GM12874 (cell line): Measurements from ENCODE around the gene OR5L1.

Experiments used
- CTCF ChIP-seq: IDR thresholded peaks from 2 replicates; pipeline ENCODE4 v1.5.1; 2011; ENCODE audit warnings: low read depth, mild to moderate bottlenecking, control low read depth, low read length, moderate library complexity; ENCODE audit not compliant: insufficient read depth

OR5L1 gene

DNA sequence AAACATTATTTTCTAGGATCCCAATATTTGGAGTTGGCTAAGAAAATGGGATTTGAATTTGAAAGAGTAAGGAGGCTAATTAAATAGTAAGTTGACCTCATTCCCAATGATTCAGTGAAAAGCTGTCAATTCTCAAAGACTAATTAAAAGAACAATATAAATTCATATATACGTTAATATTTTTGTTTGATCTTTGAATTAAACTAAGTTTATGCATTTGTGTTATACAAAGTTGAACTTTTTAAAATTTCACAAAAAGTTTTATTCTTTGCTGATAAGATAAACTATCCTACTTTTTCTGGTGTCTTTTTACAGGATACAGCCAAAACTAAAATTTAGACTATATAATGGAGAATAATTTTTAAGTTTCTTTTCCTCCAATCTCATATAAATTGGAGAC, at the start of gene OR5L1:
Gene OR5L1, plus strand, starts transcription at position 301 of the 400 bp plus-strand sequence. CDS start 100 bp downstream, outside the sequence.
- TF ChIP-seq CTCF: no peak

GRCh38 chr11:55773138-55773537, 38.0 kb upstream of the OR5L1 start, which contains the start of gene OR5D13:
Gene OR5D13 (plus strand): TSS chr11:55773438. CDS start chr11:55773438, 0 bp downstream.
- TF ChIP-seq CTCF: no peak

DNA sequence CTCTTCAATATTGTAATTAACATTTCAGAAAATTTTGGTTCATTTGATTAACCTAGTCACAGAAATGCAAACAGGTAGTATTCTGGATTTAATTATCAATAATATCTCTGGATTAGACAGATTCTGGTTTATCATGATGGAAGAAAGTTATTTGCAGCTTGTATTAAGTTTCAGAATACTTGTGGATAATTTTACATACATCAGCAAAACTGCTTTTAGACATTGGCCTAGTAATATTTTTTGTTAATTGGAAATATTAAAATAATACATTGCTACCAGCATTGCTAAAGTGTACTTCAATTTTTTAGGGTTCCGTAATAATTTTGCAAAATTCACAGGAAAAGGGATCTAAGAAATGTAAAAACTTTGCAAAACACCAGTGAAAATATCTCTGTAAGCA, 19.6 kb upstream of the OR5L1 start:
- no peak for TF ChIP-seq CTCF

DNA sequence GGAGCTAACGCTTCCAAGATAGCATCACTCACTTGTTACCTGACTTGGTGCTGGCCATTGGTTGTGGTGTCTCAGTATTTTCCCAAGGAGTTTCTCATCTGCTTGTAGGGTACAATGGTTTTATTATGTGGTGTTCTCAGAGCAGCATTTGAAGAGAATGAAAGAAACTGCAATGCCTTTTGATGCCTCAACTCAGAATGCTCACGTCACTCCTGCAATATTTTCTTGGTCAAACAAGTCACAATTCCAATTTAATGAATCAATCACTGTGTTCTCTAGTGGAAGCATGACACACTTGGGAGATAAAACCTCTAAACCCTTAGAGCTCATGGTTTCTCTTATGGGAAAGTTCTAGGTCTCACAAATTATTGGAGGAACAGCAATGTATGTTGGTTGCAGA, 17.8 kb upstream of the OR5L1 start:
- no peak for TF ChIP-seq CTCF

DNA sequence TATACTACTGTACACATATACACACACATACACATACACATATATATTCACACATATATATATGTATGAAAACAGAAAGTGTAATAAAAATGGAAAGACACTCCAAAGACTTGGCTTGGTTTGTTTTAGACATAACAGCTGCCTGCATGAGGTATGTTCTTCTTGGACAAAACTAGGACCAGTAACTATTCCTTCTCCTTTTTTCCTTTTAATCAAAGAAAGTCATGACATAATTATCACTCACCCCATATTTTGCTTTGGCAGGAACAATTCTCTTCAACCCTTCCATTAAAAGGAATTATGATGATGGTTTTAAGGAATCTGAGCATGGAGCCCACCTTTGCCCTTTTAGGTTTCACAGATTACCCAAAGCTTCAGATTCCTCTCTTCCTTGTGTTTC, 15.9 kb upstream of the OR5L1 start, which contains the start of gene OR5D14:
Gene OR5D14, plus strand, starts transcription at position 301 of the 400 bp plus-strand sequence. Its CDS starts 0 bp downstream, at position 301.
- TF ChIP-seq CTCF: no peak

DNA sequence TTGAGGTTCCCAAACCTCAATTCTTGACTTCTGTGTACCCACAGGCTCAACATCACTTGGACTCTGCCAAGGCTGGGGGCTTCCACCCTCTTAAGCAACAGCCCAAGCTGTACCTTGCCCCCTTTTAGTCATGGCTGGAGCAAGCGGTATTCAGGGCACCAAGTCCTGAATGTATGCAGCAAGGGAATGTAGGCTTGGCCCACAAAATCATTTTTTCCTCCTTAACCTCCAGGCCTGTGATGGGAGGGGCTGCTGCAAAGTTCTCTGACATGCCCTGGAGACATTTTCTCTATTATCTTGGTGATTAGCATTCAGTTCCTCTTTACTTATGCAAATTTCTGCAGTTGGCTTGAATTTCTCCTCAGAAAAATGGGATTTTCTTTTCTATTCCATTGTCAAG, 4.9 kb upstream of the OR5L1 start:
- no peak for TF ChIP-seq CTCF

DNA sequence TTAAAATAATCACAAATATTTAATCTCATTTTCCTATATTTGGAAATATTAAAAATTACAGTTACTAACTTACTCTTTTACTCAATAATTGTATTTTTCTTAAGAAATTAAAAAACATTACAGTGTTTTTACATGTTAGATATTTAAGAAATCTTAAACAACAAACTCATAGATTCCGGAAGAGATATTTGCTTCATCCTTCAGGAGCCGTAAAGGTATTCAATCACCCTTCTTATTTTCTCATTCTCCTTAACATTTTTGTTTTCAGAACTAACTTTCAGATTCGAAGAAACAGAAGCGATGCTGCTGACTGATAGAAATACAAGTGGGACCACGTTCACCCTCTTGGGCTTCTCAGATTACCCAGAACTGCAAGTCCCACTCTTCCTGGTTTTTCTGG, 8.2 kb downstream of the OR5L1 start, which contains the start of gene OR5D18:
Gene OR5D18, plus strand, starts transcription at position 301 of the 400 bp plus-strand sequence. Its CDS starts 0 bp downstream, at position 301.
- no peak for TF ChIP-seq CTCF
